ENCODE measurements around the gene ZNF860.

- TF ChIP-seq CTCF (conservative IDR thresholded peaks at IDR 0.05 in 1 of 2, IDR thresholded peaks at IDR 0.05 in 1 of 2; ENCODE audit: extremely low read depth in 1 of 2, insufficient read depth in 1 of 2, low read depth in 1 of 2, low read length in 2 of 2) (no peak), EZH2 (IDR thresholded peaks at IDR 0.05; ENCODE audit: borderline replicate concordance, low read length) (no peak)
Observed at GRCh38 chr3:32037932-32038267, 56.4 kb downstream of the ZNF860 start.
